HG02588 (cell line): ENCODE results near the gene PADI4.
"Not testable (repeated sequence)": the region's sequence is repeated elsewhere in the genome, so short reads cannot be mapped to it uniquely, and the experiment has no call there.

ENCODE experiments used
- ATAC-seq: cut with Tn5 transposase; IDR thresholded peaks from one replicate; pipeline ENCODE4 v1.9.1; 2021; ENCODE audit warnings: mild to moderate bottlenecking, moderate library complexity; ENCODE audit not compliant: unreplicated experiment

The PADI4 gene

DNA sequence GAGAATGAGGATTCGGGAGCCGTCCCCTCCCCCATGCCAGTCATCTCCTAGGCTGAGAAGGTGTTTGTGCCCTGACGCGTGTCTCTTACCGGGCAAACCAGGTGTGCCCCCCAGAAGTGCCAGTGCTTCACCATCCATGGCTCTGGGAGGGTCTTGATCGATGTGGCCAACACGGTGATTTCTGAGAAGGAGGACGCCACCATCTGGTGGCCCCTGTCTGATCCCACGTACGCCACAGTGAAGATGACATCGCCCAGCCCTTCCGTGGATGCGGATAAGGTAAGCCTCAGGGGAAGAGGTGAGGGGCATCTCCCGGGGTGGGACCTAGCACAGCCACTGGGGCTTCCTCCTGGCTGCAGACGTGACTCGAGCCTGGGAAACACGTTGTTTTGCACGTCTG is 65.0 kb downstream of the PADI4 start:
- no peak for ATAC-seq

DNA sequence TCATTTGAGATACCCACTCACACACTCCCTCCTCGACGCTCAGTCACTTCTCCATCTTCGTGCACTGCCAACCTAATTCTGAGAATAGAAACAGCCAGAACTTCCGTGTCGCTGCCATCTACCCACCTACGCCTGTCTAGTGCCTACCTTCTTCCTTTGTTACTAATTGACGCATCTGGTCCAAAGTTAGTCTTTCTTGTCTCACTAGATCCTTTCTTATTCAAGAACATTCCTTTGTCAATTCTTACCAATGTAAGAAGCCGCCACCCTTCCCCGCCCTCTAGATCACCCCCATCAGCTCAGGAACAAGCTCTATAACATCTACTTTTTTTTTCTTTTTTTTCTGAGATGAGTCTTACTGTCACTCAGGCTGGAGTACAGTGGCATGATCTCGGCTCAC is 67.7 kb downstream of the PADI4 start:
- ATAC-seq, result no peak

DNA sequence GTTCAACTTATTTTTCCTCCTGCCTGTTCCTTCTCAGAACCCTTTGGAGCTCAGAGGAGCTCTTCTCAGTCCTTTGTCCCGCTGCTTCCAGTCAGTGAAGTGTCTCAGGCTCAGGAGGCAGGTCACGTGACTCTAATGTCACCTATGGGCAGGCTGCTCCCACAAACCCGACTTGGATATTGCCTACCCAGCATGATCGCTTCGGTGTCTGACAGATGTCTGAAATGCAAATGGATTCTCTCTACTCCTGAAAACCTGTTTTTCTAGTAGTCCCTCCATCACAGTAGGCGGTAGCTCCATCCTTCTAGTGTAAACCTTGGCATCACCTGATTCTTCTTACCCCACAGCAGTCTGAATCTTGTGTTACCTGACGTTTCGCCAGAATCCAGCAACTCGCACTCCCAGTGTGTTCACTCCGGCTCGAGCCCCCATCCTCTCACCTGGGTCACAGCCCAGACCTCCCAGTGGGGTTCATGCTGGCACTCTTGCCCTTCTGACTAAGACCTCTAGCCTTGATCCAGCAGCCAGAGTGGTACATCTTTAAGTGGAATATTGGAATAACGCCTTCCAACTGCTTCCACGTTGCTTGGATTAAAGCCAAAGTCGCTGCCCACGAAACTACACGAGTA is 69.4 kb downstream of the PADI4 start:
- ATAC-seq, result no peak

DNA sequence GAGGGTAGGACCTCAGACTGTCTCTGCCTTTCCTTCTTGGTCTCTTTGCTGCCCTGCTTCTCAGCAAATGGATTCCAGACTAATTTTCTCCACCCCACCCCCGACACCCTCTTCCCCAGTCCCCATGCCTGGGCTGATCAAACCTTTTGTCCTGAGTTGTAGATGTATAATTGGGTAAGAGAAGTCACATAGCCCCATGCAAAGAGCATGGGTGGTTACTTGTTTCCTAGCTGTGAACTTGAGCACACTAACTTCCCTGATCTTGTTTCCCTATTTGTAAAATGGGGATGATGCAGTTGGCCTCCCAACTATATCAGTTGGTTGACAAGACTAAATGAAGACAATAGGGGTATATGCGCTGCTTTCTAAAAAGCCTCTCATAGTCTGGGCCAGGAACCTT is 73.2 kb downstream of the PADI4 start:
- no peak for ATAC-seq

- ATAC-seq, result no peak
Measured at GRCh38 chr1:17392199-17392740, 84.3 kb downstream of the PADI4 start.

GRCh38 chr1:17393230-17393629 is 85.2 kb downstream of the PADI4 start:
- no peak for ATAC-seq

GRCh38 chr1:17397910-17398695 is 90.1 kb downstream of the PADI4 start:
- ATAC-seq, result no peak

GRCh38 chr1:17400725-17401341 is 92.8 kb downstream of the PADI4 start:
- no peak for ATAC-seq

- ATAC-seq, result no peak
Measured at GRCh38 chr1:17401841-17402240, 93.8 kb downstream of the PADI4 start.

DNA sequence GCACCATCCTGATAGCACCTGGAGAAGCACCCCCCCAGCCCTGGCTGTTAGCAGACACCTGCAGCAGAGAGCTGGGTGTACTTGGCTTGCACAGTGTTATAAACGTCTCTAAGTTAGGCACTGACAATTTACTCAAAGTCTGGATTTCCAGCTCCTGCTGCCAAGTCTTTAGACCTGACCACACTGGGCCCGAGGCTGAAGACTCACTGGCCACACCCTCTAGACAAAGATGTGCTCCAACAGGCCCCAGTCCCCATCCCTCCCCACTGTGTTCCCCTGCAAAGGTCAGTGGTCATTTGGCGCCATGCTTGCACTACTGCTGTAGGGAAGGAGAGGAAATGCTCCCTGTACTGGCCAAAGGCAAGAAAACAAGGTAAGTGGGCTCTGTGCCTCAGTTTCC is 95.1 kb downstream of the PADI4 start:
- ATAC-seq, result no peak

DNA sequence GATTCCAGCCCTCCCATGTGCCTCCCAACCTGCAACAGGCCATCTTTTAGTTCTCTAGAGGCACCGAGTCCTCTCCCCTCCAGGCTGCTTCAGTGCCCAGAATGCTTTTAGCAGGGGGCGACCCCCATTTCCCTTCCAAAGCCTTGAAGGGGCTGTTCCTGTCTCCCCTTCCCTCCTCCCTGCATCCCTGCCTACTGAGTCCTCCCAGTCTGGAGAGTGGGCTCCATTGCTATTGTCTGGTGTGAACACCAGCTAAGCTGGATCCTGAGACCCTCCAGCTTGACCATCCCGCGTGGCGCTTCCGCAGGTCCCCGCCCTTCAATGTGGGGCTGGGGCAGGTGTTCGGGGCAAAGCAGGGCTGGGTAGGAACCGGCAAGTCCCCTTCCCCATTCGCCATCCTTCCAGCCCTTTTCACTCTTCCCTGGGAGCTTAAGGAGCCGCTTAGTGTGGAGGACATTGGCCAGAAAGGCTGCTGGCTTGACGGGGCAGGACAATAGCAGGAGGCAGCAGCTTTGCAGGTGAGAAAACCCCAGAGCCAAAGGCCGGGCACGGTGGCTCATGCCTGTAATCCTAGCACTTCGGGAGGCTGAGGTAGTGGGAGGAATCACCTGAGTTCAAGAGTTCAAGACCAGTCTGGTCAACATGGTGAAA is 96.2 kb downstream of the PADI4 start:
- no peak for ATAC-seq

- ATAC-seq, result no peak
Measured at GRCh38 chr1:17404820-17405219, 96.8 kb downstream of the PADI4 start.

- ATAC-seq, result no peak
Measured at GRCh38 chr1:17405898-17406759, 98.1 kb downstream of the PADI4 start.

GRCh38 chr1:17406760-17407475 is 98.9 kb downstream of the PADI4 start:
- not testable (repeated sequence) for ATAC-seq

- not testable (repeated sequence) for ATAC-seq
Measured at GRCh38 chr1:17407786-17408514, 100.0 kb downstream of the PADI4 start.

GRCh38 chr1:17409391-17409811 is 101.4 kb downstream of the PADI4 start:
- ATAC-seq, result no peak

GRCh38 chr1:17412093-17412870 is 104.3 kb downstream of the PADI4 start:
- ATAC-seq, result no peak
